ENCODE results near the gene ALDH3A2. TPM values are rescaled to one million over a fixed set of nuclear protein-coding genes. Genes with fewer than 3 reads are reported as not detected.
"Not testable (repeated sequence)": the region's sequence is repeated elsewhere in the genome, so short reads cannot be mapped to it uniquely, and the experiment has no call there.

Gene ALDH3A2
- total RNA-seq, 1 donor, result 48.7 TPM

GRCh38 chr17:19677736-19678379 is 29.3 kb downstream of the ALDH3A2 start:
- DNase-seq (ENCODE audit: low read depth in 2 of 3, low spot score in 2 of 3), result no peak

DNA sequence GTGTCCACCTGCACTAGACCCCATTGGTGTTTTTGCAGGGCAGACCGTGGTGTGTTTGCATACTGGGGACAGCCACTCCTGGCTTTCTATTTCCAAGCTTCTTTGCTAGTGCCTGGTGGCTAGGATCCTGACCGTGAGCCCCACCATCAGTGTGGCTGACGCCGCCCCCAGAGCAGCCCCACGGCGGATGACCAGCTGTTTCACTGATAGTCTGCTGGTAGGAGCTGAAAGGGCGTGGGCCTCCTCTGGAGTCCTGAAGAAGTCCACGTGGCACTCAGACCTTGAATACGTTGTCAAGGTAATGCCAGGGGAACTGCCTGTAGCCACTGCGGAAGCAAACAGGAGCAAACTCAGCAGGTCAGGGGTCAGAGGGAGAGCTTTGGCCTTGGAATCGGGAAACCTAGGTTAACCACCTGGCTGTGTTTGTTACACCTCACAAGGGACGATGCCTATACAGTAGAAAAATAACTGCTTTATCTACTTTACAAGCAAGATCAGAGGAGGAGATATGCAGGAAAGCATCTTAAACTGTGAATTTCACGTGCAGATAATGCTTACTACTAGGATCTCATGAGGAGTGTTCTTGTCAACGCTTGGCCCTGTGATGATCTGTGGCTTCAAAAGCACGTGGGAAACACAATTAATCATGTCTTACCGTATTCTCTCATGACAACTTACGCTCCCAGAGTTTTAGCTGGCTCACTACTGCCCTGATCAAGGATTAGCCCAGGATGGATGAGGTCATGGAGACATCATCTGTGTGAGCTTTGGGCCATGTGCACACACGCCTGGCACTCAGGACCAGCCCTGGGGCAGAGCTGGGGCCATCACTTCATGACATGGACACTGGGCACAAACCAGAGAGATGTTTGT is 30.3 kb downstream of the ALDH3A2 start:
- DNase-seq (ENCODE audit: low read depth in 2 of 3, low spot score in 2 of 3), result no peak

DNA sequence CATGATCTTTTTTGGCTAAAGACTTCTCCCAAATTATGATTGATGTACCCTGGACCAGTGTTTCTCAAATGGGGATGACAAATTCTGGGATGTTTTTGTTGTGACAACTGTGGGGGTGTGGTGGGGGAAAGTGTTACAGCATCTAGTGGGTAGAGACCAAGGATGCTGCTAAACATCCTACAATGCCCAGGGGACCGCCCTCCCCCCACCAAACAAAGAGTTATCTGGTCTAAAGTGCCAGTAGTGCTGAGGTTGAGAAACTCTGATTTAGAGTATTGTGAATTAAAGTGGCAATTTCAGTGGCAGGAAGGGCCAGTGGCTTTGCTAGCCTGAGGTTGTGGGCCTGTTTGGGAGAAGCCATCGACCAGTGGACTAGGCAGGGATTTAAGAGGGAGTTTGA is 34.6 kb downstream of the ALDH3A2 start:
- DNase-seq (ENCODE audit: low read depth in 2 of 3, low spot score in 2 of 3), result no peak

DNA sequence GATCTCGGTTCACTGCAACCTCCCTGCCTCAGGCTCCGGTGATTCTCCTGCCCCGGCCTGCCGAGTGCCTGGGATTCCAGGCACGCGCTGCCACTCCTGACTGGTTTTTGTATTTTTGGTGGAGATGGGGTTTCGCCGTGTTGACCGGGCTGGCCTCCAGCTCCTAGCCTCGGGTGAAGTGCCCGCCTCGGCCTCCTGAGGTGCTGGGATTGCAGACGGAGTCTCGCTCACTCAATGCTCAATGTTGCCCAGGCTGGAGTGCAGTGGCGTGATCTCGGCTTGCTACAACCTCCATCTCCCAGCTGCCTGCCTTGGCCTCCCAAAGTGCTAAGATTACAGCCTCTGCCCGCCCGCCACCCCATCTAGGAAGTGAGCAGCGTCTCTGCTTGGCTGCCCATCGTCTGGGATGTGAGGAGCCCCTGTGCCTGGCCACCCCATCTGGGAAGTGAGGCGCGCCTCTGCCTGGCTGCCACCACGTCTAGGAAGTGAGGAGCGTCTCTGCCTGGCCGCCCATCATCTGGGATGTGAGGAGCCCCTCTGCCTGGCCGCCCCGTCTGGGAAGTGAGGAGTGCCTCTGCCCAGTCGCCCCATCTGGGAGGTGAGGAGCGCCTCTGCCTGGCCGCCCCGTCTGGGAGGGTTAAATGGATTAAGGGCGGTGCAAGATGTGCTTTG is 36.5 kb downstream of the ALDH3A2 start:
- DNase-seq (ENCODE audit: low read depth in 2 of 3, low spot score in 2 of 3), result not testable (repeated sequence)

- no peak for DNase-seq (ENCODE audit: low read depth in 2 of 3, low spot score in 2 of 3)
Observed at GRCh38 chr17:19686400-19687090, 38.0 kb downstream of the ALDH3A2 start.

- DNase-seq (ENCODE audit: low read depth in 2 of 3, low spot score in 2 of 3), result no peak
Observed at GRCh38 chr17:19702217-19702641, 53.7 kb downstream of the ALDH3A2 start.

- no peak for DNase-seq (ENCODE audit: low read depth in 2 of 3, low spot score in 2 of 3)
Observed at GRCh38 chr17:19703106-19703827, 54.7 kb downstream of the ALDH3A2 start.

- DNase-seq (ENCODE audit: low read depth in 2 of 3, low spot score in 2 of 3), result no peak
Observed at GRCh38 chr17:19703828-19704613, 55.5 kb downstream of the ALDH3A2 start.

DNA sequence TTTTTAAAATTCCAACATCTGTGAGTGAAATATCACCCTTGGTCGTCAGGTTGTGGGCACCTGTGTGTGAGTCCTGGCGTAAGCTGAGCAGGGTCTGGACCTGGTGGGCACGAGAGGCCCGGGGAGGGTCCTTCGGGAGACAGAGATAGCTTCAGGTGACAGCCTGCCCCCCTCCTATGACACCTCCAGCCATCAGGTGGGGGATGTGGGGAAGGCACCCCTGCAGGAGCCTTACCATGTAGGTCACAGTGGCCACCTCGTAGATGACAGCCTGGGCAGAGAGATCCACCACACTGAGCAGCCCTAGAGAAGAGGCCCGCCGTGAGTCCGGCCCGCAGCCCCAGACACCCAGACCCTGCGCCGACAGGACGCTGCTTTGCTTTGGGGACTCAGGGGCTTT is 56.6 kb downstream of the ALDH3A2 start:
- no peak for DNase-seq (ENCODE audit: low read depth in 2 of 3, low spot score in 2 of 3)

DNA sequence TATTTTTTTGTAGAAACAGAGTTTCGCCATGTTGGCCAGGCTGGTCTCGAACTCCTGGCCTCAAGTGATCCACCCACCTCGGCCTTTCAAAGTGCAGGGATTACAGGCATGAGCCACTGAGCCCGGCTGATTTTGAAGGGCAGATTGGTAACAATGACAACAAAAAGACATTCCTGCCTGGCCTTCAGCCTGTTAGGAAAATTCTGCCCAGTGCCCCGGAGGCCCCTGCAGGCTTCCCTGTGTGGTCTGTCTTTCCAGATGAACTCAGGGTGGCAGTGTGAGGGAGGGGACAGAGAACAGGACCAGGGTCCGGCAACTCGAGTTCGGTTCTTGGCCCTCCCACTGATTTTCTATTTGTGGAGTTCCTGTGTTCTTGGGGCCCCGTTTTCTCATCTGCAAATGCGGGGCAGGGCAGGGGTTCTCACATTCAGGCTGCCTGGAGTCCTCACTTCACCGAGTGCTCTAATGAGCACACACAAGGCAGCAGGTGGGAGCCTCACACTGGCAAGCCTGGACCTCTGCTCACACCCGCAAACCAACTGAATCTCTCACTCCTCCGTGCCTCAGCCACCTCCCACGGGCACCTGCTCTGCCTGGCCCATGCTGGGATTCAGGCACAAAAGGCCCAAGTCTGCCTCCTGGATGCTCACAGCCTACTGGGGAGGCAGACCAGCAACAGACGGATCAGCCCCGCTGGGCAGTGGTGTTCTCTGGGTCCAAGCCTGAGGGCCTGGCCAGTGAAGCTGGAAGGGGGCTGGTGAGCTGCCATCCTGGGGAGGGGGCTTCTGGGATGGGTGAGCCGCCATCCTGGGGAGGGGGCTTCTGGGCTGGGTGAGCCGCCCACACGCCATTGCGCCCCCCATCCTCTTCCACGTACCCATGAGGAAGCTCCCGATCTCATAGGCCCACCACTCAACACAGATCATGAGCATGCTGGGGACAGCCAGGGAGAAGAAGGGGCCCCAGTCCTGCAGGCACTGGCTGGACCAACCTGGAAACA is 57.5 kb downstream of the ALDH3A2 start:
- no peak for DNase-seq (ENCODE audit: low read depth in 2 of 3, low spot score in 2 of 3)

DNA sequence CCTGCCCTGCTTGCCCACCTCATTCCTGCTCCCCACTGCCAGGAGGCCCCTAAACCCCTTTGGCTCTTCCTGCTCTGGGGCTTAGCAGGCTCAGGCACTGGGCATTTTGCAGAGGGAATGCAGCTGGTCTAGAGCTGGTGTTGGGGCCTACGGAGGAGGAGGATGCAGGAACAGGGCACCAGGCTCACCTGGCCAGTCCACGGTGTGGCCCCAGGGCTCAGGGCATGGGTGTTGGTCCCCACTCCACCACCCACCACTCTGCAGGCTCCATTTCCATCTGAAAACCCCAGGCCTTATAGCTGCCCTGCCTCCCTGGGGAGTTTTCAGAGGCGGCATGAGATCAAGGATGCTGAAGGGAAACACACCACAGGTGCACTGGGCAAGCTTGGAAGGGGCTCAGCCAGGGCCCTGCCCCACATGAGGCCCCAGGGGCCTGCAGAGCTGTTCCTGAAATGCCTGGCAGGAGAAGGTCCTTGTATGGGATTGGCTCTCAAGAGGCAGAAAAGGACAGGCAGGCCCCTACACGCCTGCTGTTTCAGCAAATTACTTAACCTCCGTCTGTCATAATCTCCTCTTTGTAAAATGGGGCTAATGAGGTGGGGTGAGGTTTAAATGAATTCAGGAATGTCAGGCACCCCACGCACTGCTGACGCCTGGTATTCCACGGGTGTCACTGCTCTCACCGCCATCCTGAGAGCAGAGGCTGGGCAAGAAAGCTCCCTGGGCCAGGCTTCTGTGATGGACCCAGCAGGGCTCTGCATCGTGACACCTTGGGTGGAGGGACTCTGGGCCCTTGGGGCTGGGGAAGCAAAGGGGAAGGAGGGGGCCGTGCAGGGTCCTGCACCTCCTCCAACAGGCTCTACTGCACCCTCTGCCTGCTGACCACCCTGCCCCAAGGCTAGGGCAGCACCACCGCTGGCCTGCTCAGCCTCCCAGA is 58.5 kb downstream of the ALDH3A2 start:
- DNase-seq (ENCODE audit: low read depth in 2 of 3, low spot score in 2 of 3), result no peak

DNA sequence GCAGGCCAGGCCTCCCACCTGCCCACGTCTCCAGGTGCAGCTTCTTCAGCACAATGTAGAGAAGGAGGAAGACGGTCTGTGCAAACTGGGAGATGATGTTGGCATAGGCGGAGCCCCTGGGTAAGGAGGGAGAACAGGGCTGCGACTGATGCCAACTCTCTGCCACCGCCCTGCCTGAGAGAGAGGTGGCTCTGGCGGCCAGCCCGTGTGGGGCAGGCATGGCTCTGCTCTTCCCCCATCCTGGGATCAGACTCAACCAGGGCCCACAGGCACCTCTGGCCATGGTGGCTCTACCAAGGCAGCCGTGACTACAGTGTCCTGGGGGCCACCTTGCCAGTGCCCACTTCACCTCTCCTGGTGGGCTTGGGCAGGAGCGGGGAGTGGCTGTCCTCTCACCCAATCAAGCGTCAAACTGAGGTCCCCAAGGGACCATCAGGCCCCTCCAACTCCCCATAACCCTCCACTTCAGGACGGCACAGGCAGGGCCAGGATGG is 59.2 kb downstream of the ALDH3A2 start:
- DNase-seq (ENCODE audit: low read depth in 2 of 3, low spot score in 2 of 3), result no peak

GRCh38 chr17:19708431-19709175 is 60.1 kb downstream of the ALDH3A2 start:
- no peak for DNase-seq (ENCODE audit: low read depth in 2 of 3, low spot score in 2 of 3)

- DNase-seq (ENCODE audit: low read depth in 2 of 3, low spot score in 2 of 3), result no peak
Observed at GRCh38 chr17:19709841-19710240, 61.3 kb downstream of the ALDH3A2 start.

DNA sequence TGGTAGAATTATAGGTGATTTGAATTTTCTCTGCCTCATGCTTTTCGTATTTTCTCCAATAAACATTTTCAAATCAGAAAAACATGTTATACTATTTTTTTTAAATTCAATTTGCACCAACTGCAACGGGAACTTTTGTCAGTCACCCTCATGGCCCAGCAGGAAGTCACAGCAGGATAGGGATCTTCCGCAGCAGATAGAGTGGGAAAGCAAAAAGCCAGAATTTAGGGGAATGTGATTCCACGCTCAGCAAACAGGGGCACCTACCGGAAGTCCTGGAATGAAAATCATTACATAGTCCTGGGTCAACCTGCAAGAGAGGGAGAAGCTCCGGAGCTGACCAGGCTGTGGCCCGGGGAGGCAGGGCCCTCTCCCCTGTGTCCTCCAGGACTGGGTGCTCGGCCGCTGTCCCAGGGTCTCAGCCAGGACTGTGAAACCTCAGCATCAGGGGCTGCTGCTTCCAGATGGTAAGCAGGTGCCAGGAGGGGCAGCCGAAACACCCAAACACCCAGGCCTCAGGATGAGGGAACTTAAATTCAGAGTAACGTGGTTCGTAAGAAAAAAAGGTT is 64.0 kb downstream of the ALDH3A2 start:
- DNase-seq (ENCODE audit: low read depth in 2 of 3, low spot score in 2 of 3), result no peak

GRCh38 chr17:19713462-19713861 is 64.9 kb downstream of the ALDH3A2 start:
- DNase-seq (ENCODE audit: low read depth in 2 of 3, low spot score in 2 of 3), result no peak

Measured in hematopoietic multipotent progenitor cell (in vitro differentiated cells).